Prostate gland (tissue), 2 donors: ENCODE results near the gene FGF2.

Experiments used
- CTCF ChIP-seq, 4 experiments: fragments of 200-600 bp in 2 of 4; fragments of 450-650 bp in 2 of 4; sonication (generic) in 2 of 4; IDR thresholded peaks; 1 replicate in 3 of 4; 2 replicates in 1 of 4; pipeline ENCODE4 v1.5.1; 2016 to 2019; ENCODE audit warnings: antibody characterized with exemption in 4 of 4, mild to moderate bottlenecking in 2 of 4, moderate library complexity in 2 of 4
- POLR2A ChIP-seq: fragments of 450-650 bp; IDR thresholded peaks from one replicate; pipeline ENCODE4 v1.6.1; 2016; ENCODE audit warnings: antibody characterized with exemption, mild to moderate bottlenecking
- POLR2AphosphoS5 ChIP-seq: sonication (generic); formaldehyde crosslinking; IDR thresholded peaks from one replicate; pipeline ENCODE4 v1.6.1; 2017; ENCODE audit warnings: antibody characterized with exemption

- TF ChIP-seq POLR2A (no peak), POLR2AphosphoS5 (peak; percentile 4), CTCF (IDR thresholded peaks at IDR 0.05) (peak in 1 of 4 experiments; percentile 9)
Observed at GRCh38 chr4:122827879-122828601, 1.4 kb downstream of the FGF2 start.
